Measurements from ENCODE around the gene FAM3D.

The FAM3D gene

DNA sequence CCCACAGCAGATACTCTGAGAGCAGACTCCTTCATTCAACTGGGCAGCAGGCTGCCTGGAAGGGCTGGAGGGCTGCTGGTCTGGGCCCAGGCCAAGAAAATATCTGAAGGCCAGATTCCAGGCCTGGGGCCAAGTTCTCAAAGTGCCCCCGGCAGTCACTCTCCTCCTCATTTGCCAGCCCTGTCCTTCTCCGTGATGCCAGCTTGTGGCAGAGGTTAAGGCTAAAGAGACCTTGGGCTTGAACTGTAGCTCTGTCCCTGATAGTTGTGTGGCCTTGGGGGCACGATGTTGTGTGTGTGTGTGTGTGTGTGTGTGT is 39.0 kb downstream of the FAM3D start:
- H3K36me3 ChIP-seq (ENCODE audit: control insufficient read depth in 2 of 2, insufficient read depth in 1 of 2, low read length in 2 of 2): no peaks in the 10 kb centered on the region
- no peak overlapping the region for H3K27ac ChIP-seq (ENCODE audit: extremely low read depth, low read depth, low read length)
- H3K4me1 ChIP-seq (ENCODE audit: control insufficient read depth, insufficient read depth, low read length): no peaks in the 10 kb centered on the region
- no peak overlapping the region for H3K4me3 ChIP-seq (ENCODE audit: low read depth, low read length)
- POLR2A ChIA-PET: no interaction called here
- TF ChIP-seq ZFP37 (tag by site-specific recombination; IDR thresholded peaks at IDR 0.05): no peak
- no peak for TF ChIP-seq WT1 (tag by site-specific recombination; IDR thresholded peaks at IDR 0.05)
- no peak for TF ChIP-seq ZNF776 (tag by site-specific recombination; IDR thresholded peaks at IDR 0.05; ENCODE audit: borderline replicate concordance)
- no peaks in the 10 kb centered on the region for H3K9me3 ChIP-seq (ENCODE audit: control insufficient read depth, insufficient read depth, low read depth, low read length)
- CTCF ChIA-PET: interaction anchor here (0.6 to 9.7 kb wide), 4 partner anchors 13 to 294 kb away, joined by 3 to 159 read pairs (median 5); no protein-coding TSS in a partner anchor

DNA sequence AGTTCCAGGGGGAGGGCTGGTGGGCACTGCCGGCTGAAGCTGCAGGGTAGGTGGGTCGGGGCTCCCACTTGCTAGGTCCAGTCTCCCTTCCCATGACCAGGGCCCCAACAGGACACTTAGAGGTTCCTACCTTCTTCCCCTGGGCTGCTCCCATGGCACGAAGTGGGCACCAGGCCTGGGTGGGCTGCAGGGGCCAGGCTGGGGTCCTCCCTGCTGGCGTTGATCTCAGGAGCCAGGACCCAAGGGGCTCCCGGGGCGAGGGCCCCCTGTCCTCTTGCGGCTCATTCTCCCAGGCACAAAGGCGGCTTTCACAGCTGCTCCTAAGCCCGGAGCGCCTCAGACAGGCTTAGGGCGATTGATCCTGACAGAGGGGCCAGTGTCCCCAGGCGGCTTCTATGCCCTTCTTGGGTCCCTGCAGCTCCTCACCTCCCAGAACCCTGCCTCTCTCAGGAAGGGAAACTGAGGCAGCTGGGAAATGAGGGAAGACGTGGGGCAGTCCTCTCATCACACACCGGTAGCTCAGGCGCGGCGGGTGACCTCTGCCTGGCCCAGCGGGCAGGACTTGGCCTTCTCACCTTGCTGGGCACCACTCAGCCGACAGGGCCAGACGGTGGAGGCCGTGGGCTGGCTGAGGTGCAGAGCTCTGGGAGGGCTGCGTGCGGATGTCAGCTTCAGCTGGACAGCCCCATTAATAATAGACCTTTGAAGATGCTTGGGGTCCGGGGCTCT is 39.6 kb downstream of the FAM3D start:
- ChIA-PET CTCF (interaction anchor here (0.6 to 9.7 kb wide), 4 partner anchors 13 to 293 kb away, joined by 3 to 159 read pairs (median 5); no protein-coding TSS in a partner anchor), POLR2A (no interaction called here)
- H3K36me3 ChIP-seq (ENCODE audit: control insufficient read depth in 2 of 2, insufficient read depth in 1 of 2, low read length in 2 of 2): no peaks in the 10 kb centered on the region
- no peaks in the 10 kb centered on the region for H3K9me3 ChIP-seq (ENCODE audit: control insufficient read depth, insufficient read depth, low read depth, low read length)
- H3K4me1 ChIP-seq (ENCODE audit: control insufficient read depth, insufficient read depth, low read length): no peaks in the 10 kb centered on the region
- TF ChIP-seq KLF9 (tag by site-specific recombination; IDR thresholded peaks at IDR 0.05; ENCODE audit: low read depth) (no peak), ZNF157 (tag by site-specific recombination; IDR thresholded peaks at IDR 0.05) (no peak), ZNF423 (tag by site-specific recombination; IDR thresholded peaks at IDR 0.05) (no peak), ZFP3 (tag by site-specific recombination; IDR thresholded peaks at IDR 0.05; ENCODE audit: low read depth) (no peak), ZNF621 (tag by site-specific recombination; IDR thresholded peaks at IDR 0.05) (no peak), ZSCAN4 (tag by site-specific recombination; IDR thresholded peaks at IDR 0.05) (no peak), ZIC2 (tag by site-specific recombination; IDR thresholded peaks at IDR 0.05) (no peak), ZNF398 (tag by site-specific recombination; IDR thresholded peaks at IDR 0.05) (no peak), ZNF677 (tag by site-specific recombination; IDR thresholded peaks at IDR 0.05) (no peak), ZNF48 (tag by site-specific recombination; IDR thresholded peaks at IDR 0.05) (no peak), ZNF530 (tag by site-specific recombination; IDR thresholded peaks at IDR 0.05; ENCODE audit: low read depth) (no peak), ZNF324 (tag by site-specific recombination; IDR thresholded peaks at IDR 0.05) (no peak), ZNF138 (tag by site-specific recombination; IDR thresholded peaks at IDR 0.05; ENCODE audit: borderline replicate concordance) (no peak)
- H3K4me3 ChIP-seq (ENCODE audit: low read depth, low read length): no peak overlapping the region
- H3K27ac ChIP-seq (ENCODE audit: extremely low read depth, low read depth, low read length): no peak overlapping the region

DNA sequence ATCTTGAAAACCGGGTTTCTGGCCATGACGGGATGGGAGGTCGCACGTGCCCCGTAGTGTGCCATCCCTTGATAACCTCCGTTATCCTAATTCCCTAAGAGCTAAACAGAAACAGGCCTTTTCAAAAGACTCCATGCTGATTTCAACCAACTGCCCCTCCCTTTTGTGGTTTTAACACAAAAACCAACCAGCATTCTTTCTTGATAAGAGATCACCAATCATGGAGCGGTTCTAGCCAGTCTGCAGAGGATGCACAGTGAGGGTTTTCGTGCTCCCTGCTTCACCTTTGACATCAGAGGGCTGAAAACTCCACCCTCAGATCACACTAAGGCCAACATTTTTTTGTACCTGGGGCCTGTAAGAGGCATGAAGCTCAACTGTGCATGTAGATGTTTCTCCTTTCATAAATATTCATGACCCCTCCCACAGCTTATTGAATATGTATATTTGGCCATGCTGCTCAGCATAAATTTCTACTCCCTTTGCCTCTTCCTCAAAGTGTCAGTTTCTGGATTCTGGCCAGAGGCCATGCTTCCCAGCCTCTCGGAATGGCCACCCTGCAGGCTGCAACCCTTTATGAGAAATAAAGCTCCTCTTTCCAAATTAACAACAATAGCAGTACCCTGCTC is 41.3 kb downstream of the FAM3D start:
- ChIA-PET CTCF (interaction anchor here (0.7 to 9.7 kb wide), 2 partner anchors 9 to 55 kb away, joined by 3 to 159 read pairs; no protein-coding TSS in a partner anchor), POLR2A (no interaction called here)
- no peak overlapping the region for H3K27ac ChIP-seq (ENCODE audit: extremely low read depth, low read depth, low read length)
- H3K9me3 ChIP-seq (ENCODE audit: control insufficient read depth, insufficient read depth, low read depth, low read length): no peaks in the 10 kb centered on the region
- H3K36me3 ChIP-seq (ENCODE audit: control insufficient read depth in 2 of 2, insufficient read depth in 1 of 2, low read length in 2 of 2): no peaks in the 10 kb centered on the region
- H3K4me3 ChIP-seq (ENCODE audit: low read depth, low read length): no peak overlapping the region
- no peaks in the 10 kb centered on the region for H3K4me1 ChIP-seq (ENCODE audit: control insufficient read depth, insufficient read depth, low read length)
- no peak for TF ChIP-seq RBAK (tag by site-specific recombination; IDR thresholded peaks at IDR 0.05)
- no peak for TF ChIP-seq ZNF660 (tag by site-specific recombination; IDR thresholded peaks at IDR 0.05)
- TF ChIP-seq ZNF341 (tag by site-specific recombination; IDR thresholded peaks at IDR 0.05; ENCODE audit: low read depth): no peak
- TF ChIP-seq PRDM6 (tag by site-specific recombination; IDR thresholded peaks at IDR 0.05): no peak
- no peak for TF ChIP-seq OVOL3 (tag by site-specific recombination; IDR thresholded peaks at IDR 0.05)
- TF ChIP-seq ZNF37A (tag by site-specific recombination; IDR thresholded peaks at IDR 0.05): no peak
- TF ChIP-seq KLF16 (tag by site-specific recombination; IDR thresholded peaks at IDR 0.05): no peak
- no peak for TF ChIP-seq ZNF610 (tag by site-specific recombination; IDR thresholded peaks at IDR 0.05; ENCODE audit: borderline replicate concordance)
- no peak for TF ChIP-seq ZXDB (tag by site-specific recombination; IDR thresholded peaks at IDR 0.05)
- no peak for TF ChIP-seq ZNF292 (tag by site-specific recombination; IDR thresholded peaks at IDR 0.05; ENCODE audit: borderline replicate concordance, low read depth)
- TF ChIP-seq ZNF174 (tag by site-specific recombination; IDR thresholded peaks at IDR 0.05): no peak
- TF ChIP-seq GLIS1 (tag by site-specific recombination; IDR thresholded peaks at IDR 0.05): no peak
- TF ChIP-seq SP3 (tag by site-specific recombination; IDR thresholded peaks at IDR 0.05): no peak
